ENCODE results near the gene ANKRD24. TPM values are rescaled to one million over a fixed set of nuclear protein-coding genes. Genes with fewer than 3 reads are reported as not detected.
"Not testable (repeated sequence)": the region's sequence is repeated elsewhere in the genome, so short reads cannot be mapped to it uniquely, and the experiment has no call there.

Gene ANKRD24
- polyA plus RNA-seq, 1 experiment, result 0.11 TPM

DNA sequence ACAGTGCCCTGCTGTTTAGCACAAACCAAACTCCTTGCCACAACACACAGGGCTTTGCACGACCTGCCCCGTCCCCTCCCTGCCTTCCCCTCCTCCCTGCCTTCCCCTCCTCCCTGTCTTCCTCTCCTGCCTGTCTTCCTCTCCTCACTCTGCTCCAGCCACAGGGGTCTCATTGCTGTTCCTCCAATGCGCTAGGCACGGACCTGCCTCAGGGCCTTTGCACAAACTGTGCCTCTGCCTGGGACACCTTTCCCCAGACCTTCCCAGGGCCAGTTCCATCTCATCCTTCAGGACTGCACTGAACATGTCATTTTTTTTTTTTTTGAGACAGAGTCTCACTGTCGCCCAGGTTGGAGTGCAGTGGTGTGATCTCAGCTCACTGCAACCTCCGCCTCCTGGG, 30.9 kb upstream of the ANKRD24 start:
- Histone ChIP-seq H3K9me3 (ENCODE audit: control insufficient read depth, insufficient read depth, low read length) (no peaks in the 10 kb centered on the region; the same call in 1 of the 2 replicates), H3K27ac (ENCODE audit: low read depth, low read length) (no peak overlapping the region), H3K4me3 (ENCODE audit: low read depth, low read length) (no peak overlapping the region), H3K27me3 (ENCODE audit: control insufficient read depth, insufficient read depth, low read length) (peaks cover 17% of the 10 kb centered on the region)
- DNase-seq (ENCODE audit: low read depth, low spot score), result no peak
- POLR2A ChIA-PET, result no interaction called here
- CTCF ChIA-PET, result no interaction called here
- TF ChIP-seq, protein P1, sequence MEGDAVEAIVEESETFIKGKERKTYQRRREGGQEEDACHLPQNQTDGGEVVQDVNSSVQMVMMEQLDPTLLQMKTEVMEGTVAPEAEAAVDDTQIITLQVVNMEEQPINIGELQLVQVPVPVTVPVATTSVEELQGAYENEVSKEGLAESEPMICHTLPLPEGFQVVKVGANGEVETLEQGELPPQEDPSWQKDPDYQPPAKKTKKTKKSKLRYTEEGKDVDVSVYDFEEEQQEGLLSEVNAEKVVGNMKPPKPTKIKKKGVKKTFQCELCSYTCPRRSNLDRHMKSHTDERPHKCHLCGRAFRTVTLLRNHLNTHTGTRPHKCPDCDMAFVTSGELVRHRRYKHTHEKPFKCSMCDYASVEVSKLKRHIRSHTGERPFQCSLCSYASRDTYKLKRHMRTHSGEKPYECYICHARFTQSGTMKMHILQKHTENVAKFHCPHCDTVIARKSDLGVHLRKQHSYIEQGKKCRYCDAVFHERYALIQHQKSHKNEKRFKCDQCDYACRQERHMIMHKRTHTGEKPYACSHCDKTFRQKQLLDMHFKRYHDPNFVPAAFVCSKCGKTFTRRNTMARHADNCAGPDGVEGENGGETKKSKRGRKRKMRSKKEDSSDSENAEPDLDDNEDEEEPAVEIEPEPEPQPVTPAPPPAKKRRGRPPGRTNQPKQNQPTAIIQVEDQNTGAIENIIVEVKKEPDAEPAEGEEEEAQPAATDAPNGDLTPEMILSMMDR (IDR thresholded peaks at IDR 0.05; ENCODE audit: low read depth, low read length), result no peak

DNA sequence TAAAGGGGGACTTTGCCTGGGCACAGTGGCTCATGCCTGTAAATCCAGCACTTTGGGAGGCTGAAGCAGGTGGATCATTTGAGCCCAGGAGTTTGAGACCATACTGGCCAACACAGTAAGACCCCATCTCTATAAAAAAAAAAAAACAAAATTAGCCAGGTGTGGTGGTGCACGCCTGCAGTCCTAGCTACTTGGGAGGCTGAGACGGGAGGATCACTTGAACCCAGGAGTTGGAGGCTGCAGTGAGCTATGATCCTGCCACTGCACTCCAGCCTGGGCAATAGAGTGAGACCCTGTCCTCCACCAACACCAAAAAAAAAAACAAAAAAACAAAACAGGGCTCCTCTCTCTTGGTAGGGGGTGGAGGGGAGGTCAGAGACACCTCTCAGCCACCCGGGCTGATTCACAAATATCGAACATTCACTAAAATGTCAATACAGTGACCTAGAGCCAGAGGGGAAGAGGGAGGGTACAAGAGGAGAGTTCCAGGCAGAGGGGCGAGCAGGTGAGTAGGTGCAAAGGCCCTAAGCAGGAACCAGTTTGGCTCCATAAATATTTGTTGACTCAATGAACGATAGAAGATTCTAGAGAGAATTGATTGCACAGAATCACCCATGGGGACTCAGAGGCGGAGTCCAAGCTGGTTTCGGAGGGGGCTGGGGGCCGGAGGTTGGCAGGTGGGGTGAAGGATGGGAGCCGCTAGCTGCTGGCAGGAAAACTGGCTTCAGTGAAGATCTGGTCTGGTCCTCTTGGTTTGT, 30.1 kb upstream of the ANKRD24 start:
- Histone ChIP-seq H3K27me3 (ENCODE audit: control insufficient read depth, insufficient read depth, low read length) (peaks cover 17% of the 10 kb centered on the region), H3K27ac (ENCODE audit: low read depth, low read length) (no peak overlapping the region), H3K4me3 (ENCODE audit: low read depth, low read length) (no peak overlapping the region), H3K9me3 (ENCODE audit: control insufficient read depth, insufficient read depth, low read length) (no peaks in the 10 kb centered on the region; the same call in 1 of the 2 replicates)
- ChIA-PET CTCF (interaction anchor here (0.7 kb wide), 1 partner anchor 23 kb away, joined by 6 read pairs; no protein-coding TSS in a partner anchor), POLR2A (no interaction called here)
- TF ChIP-seq, protein P1 (IDR thresholded peaks at IDR 0.05; ENCODE audit: low read depth, low read length), result no peak
- DNase-seq (ENCODE audit: low read depth, low spot score), result no peak

DNA sequence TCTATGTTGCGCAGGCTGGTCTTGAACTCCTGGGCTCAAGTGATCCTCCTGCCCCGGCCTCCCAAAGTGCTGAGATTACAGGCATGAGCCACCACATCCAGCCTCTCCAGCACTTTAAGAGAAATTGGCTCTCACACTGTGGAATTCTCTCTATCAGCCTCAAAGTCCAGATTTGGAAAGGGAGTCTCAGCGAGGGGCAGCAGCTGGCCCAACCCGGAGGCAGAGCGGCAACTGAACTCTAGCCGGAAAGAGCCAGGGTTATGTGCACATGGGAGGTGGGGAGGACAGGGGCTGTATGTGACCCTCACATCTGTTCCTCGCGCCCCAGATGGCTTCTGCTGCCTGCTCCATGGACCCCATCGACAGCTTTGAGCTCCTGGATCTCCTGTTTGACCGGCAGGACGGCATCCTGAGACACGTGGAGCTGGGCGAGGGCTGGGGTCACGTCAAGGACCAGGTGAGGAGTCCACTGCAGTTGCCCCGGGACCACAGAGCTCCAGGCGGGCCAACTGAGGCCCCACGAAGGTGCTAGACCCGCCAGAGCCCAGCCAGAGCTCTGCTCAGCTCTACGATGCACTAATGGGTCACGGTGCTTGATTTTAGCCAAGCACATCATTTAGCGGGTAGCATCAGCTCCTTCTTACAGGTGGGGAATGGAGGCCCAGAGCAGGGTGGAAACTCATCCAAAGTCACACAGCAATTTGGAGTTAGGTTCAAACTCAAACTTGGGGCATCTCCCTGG, 27.7 kb upstream of the ANKRD24 start:
- Histone ChIP-seq H3K9me3 (ENCODE audit: control insufficient read depth, insufficient read depth, low read length) (no peaks in the 10 kb centered on the region; the same call in 1 of the 2 replicates), H3K27me3 (ENCODE audit: control insufficient read depth, insufficient read depth, low read length) (peaks cover 15% of the 10 kb centered on the region), H3K27ac (ENCODE audit: low read depth, low read length) (no peak overlapping the region), H3K4me3 (ENCODE audit: low read depth, low read length) (no peak overlapping the region)
- POLR2A ChIA-PET, result no interaction called here
- CTCF ChIA-PET, result interaction anchor here (1.7 kb wide), 1 partner anchor 15 kb away, joined by 4 read pairs; no protein-coding TSS in a partner anchor
- DNase-seq (ENCODE audit: low read depth, low spot score), result no peak
- TF ChIP-seq, protein P1 (IDR thresholded peaks at IDR 0.05; ENCODE audit: low read depth, low read length), result no peak

DNA sequence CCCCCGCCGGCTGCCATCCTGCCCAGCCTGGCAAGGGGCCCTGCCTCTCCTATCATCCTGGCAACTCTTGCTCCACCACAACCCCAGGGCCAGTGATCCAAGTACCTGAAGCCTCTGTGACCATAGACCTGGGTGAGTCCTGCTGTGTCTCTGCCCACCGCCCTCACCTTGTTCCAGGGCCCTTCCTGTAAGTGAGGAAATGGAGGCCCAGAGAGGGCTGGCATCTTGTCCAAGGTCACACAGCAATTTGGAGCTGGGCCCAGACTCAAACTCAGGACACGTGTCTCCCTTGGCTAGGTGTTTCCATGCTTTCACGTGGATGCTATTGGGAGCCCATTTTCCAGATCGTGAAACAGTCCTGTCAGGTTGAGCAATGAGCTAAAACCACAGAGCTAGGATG, 25.3 kb upstream of the ANKRD24 start:
- Histone ChIP-seq H3K27ac (ENCODE audit: low read depth, low read length) (no peak overlapping the region), H3K9me3 (ENCODE audit: control insufficient read depth, insufficient read depth, low read length) (no peaks in the 10 kb centered on the region; the same call in 1 of the 2 replicates), H3K4me3 (ENCODE audit: low read depth, low read length) (no peak overlapping the region), H3K27me3 (ENCODE audit: control insufficient read depth, insufficient read depth, low read length) (peaks cover 8% of the 10 kb centered on the region)
- TF ChIP-seq, protein P1 (IDR thresholded peaks at IDR 0.05; ENCODE audit: low read depth, low read length), result no peak
- ChIA-PET POLR2A (no interaction called here), CTCF (no interaction called here)
- no peak for DNase-seq (ENCODE audit: low read depth, low spot score)

DNA sequence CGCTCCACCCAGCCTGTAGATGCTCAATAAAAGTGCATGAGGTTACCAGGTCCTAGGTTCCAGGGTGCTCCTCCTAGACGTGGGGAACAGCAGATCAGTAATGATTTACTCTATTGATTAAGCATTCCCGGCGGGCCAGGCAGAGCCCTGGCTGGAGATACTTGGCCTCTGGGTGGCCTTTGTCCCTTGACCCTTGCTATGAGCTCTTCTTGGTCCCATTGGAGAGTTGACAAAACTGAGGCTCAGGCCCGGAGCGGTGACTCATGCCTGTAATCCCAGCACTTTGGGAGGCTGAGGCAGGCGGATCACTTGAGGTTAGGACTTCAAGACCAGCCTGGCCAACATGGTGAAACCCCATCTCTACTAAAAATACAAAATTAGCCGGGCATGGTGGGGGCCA, 24.5 kb upstream of the ANKRD24 start:
- H3K27ac ChIP-seq (ENCODE audit: low read depth, low read length); H3K4me3 ChIP-seq (ENCODE audit: low read depth, low read length); DNase-seq (ENCODE audit: low read depth, low spot score); H3K27me3 ChIP-seq (ENCODE audit: control insufficient read depth, insufficient read depth, low read length); POLR2A ChIA-PET; CTCF ChIA-PET; H3K9me3 ChIP-seq (ENCODE audit: control insufficient read depth, insufficient read depth, low read length): not testable (repeated sequence)
